Uterus (tissue), 4 donors: ENCODE results near the gene ICA1. TPM values are rescaled to one million over a fixed set of nuclear protein-coding genes. Genes with fewer than 3 reads are reported as not detected.

Experiments used
- DNase-seq, 2 donors: peaks; one replicate each; pipeline ENCODE4 v3.0.0-alpha.2; 2019 to 2020
- H3K27ac ChIP-seq, 2 donors: fragments of 200-600 bp; sonication (generic); 1 replicate in 1 of 2; 2 replicates in 1 of 2; pipeline ENCODE4 v1.5.1; 2016 to 2018
- H3K27me3 ChIP-seq, 2 donors: fragments of 200-600 bp; sonication (generic); one replicate each; pipeline ENCODE4 v1.5.1; 2018 to 2019; ENCODE audit warnings: control low read depth in 1 of 2
- H3K36me3 ChIP-seq, 2 donors: fragments of 200-600 bp; sonication (generic); one replicate each; pipeline ENCODE4 v1.5.1; 2019; ENCODE audit warnings: control low read depth in 1 of 2
- H3K4me1 ChIP-seq, 2 donors: fragments of 200-600 bp; sonication (generic); one replicate each; pipeline ENCODE4 v1.5.1; 2018 to 2019; ENCODE audit warnings: control low read depth in 1 of 2
- H3K4me3 ChIP-seq, 2 donors: fragments of 200-600 bp; sonication (generic); 1 replicate in 1 of 2; 2 replicates in 1 of 2; pipeline ENCODE4 v1.5.1; 2018 to 2019; ENCODE audit warnings: mild to moderate bottlenecking in 1 of 2
- H3K9me3 ChIP-seq, 2 donors: fragments of 200-600 bp; sonication (generic); one replicate each; pipeline ENCODE4 v1.5.1; 2019; ENCODE audit warnings: control low read depth in 1 of 2
- CTCF ChIP-seq, 4 experiments: fragments of 200-600 bp in 2 of 4; fragments of 450-650 bp in 2 of 4; sonication (generic) in 2 of 4; IDR thresholded peaks; one replicate each; pipeline ENCODE4 v1.5.1; 2016 to 2019; ENCODE audit warnings: antibody characterized with exemption in 4 of 4, mild to moderate bottlenecking in 2 of 4, moderate library complexity in 1 of 4
- POLR2A ChIP-seq, 2 donors: fragments of 450-650 bp; IDR thresholded peaks; one replicate each; pipeline ENCODE4 v1.6.1; 2016; ENCODE audit warnings: antibody characterized with exemption in 2 of 2, mild to moderate bottlenecking in 1 of 2, moderate library complexity in 1 of 2
- intact Hi-C: fragments of 100-400 bp; cut with DNase I; formaldehyde crosslinking; loops from one replicate; pipeline ENCODE4 v1.15.1; 2023; ENCODE audit warnings: low total_unique reads
- total RNA-seq, 4 donors: library from RNA; depleted of rRNA in 3 of 4; stranded (reverse); fragments of >200 nt in 3 of 4; gene quantifications; one replicate each; pipeline versions ENCODE4 v1.1.0 to v1.2.4, GENCODE V29; 2014 to 2023
- donor health status: DM: yes; HTN: yes; CAD: no.

ICA1 gene
- total RNA-seq, 4 donors from 2014 or later, result 3.5 to 36.9 (median 28.5) TPM

GRCh38 chr7:8290645-8291308 lies 28.8 kb upstream of the ICA1 start:
- no peaks in the 10 kb centered on the region for H3K9me3 ChIP-seq
- no peak for DNase-seq
- H3K4me3 ChIP-seq, result no peak overlapping the region
- intact Hi-C loops, result no loop called here
- no peaks in the 10 kb centered on the region for H3K4me1 ChIP-seq
- H3K27ac ChIP-seq, result no peak overlapping the region
- peaks cover 0 to 3% of the 10 kb centered on the region in 2 donors for H3K27me3 ChIP-seq
- TF ChIP-seq CTCF (IDR thresholded peaks at IDR 0.05) (no peak), POLR2A (IDR thresholded peaks at IDR 0.05) (no peak)
- H3K36me3 ChIP-seq, result no peaks in the 10 kb centered on the region

GRCh38 chr7:8286118-8286517 lies 24.2 kb upstream of the ICA1 start:
- H3K27ac ChIP-seq, result no peak overlapping the region
- intact Hi-C loops, result no loop called here
- no peak overlapping the region for H3K4me3 ChIP-seq
- no peaks in the 10 kb centered on the region for H3K9me3 ChIP-seq
- TF ChIP-seq CTCF (IDR thresholded peaks at IDR 0.05) (no peak), POLR2A (IDR thresholded peaks at IDR 0.05) (no peak)
- no peaks in the 10 kb centered on the region for H3K4me1 ChIP-seq
- no peaks in the 10 kb centered on the region for H3K36me3 ChIP-seq
- H3K27me3 ChIP-seq, result peaks cover 0 to 3% of the 10 kb centered on the region in 2 donors
- DNase-seq, result no peak

- no peak for DNase-seq
- H3K36me3 ChIP-seq, result no peaks in the 10 kb centered on the region
- H3K9me3 ChIP-seq, result no peaks in the 10 kb centered on the region
- H3K27me3 ChIP-seq, result peaks cover 0 to 3% of the 10 kb centered on the region in 2 donors
- H3K27ac ChIP-seq, result no peak overlapping the region
- intact Hi-C loops, result no loop called here
- no peak for TF ChIP-seq POLR2A (IDR thresholded peaks at IDR 0.05)
- no peak overlapping the region for H3K4me3 ChIP-seq
- H3K4me1 ChIP-seq, result no peaks in the 10 kb centered on the region
Observed at GRCh38 chr7:8285155-8285554, 23.2 kb upstream of the ICA1 start.

- intact Hi-C loops, result no loop called here
- Histone ChIP-seq H3K4me3 (no peak overlapping the region), H3K27me3 (peaks cover 0 to 3% of the 10 kb centered on the region in 2 donors)
Observed at GRCh38 chr7:8284606-8285005, 22.6 kb upstream of the ICA1 start.

GRCh38 chr7:8283968-8284367 lies 22.0 kb upstream of the ICA1 start:
- no peak for DNase-seq
- intact Hi-C loops, result no loop called here
- Histone ChIP-seq H3K36me3 (no peaks in the 10 kb centered on the region), H3K27me3 (peaks cover 0 to 3% of the 10 kb centered on the region in 2 donors), H3K4me3 (no peak overlapping the region), H3K9me3 (no peaks in the 10 kb centered on the region), H3K27ac (no peak overlapping the region), H3K4me1 (no peaks in the 10 kb centered on the region)
- TF ChIP-seq CTCF (IDR thresholded peaks at IDR 0.05) (no peak), POLR2A (IDR thresholded peaks at IDR 0.05) (no peak)

More at GRCh38 chr7:8284606-8285005, 22.6 kb upstream of the ICA1 start:
- Histone ChIP-seq H3K4me1 (no peaks in the 10 kb centered on the region), H3K9me3 (no peaks in the 10 kb centered on the region), H3K36me3 (no peaks in the 10 kb centered on the region), H3K27ac (no peak overlapping the region)
- no peak for TF ChIP-seq CTCF (IDR thresholded peaks at IDR 0.05)
- TF ChIP-seq POLR2A (IDR thresholded peaks at IDR 0.05), result no peak
- no peak for DNase-seq
